Fibroblast of lung (primary cell): ENCODE measurements around the gene ZPR1.

Experiments
- EZH2 ChIP-seq: IDR thresholded peaks from 2 replicates; pipeline ENCODE4 v1.5.1; 2012; ENCODE audit warnings: low read length, control low read depth, mild to moderate bottlenecking; ENCODE audit errors: missing control alignments
- TF ChIP-seq, protein P1 (sequence below), 2 donors: IDR thresholded peaks in 1 of 2; conservative IDR thresholded peaks in 1 of 2; 1 replicate in 1 of 2; 2 replicates in 1 of 2; pipeline ENCODE4 v1.5.1; 2011 to 2012; ENCODE audit warnings: low read length in 2 of 2, control low read depth in 1 of 2, inconsistent platforms in 1 of 2, low read depth in 1 of 2, mild to moderate bottlenecking in 1 of 2

DNA sequence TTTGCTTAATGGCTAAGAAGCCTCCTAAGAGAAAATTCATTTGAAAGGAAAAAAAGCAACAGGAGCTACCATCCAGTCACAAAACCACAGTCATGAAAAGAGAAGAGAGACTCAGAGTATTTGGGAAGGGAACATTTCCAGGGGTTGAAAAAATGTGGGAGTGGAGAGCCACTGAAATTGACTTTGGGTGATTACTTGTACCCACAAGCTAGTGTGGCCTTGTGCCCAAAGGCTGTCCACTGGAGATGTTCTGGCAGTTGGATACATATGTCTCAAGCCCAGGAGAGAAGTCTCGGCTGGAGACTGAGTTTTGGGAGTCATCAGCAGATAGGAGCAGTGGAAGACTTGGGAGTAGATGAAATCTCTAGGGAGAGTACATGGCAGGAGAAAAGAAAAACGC lies 7.0 kb upstream of the ZPR1 start:
- TF ChIP-seq, protein P1, sequence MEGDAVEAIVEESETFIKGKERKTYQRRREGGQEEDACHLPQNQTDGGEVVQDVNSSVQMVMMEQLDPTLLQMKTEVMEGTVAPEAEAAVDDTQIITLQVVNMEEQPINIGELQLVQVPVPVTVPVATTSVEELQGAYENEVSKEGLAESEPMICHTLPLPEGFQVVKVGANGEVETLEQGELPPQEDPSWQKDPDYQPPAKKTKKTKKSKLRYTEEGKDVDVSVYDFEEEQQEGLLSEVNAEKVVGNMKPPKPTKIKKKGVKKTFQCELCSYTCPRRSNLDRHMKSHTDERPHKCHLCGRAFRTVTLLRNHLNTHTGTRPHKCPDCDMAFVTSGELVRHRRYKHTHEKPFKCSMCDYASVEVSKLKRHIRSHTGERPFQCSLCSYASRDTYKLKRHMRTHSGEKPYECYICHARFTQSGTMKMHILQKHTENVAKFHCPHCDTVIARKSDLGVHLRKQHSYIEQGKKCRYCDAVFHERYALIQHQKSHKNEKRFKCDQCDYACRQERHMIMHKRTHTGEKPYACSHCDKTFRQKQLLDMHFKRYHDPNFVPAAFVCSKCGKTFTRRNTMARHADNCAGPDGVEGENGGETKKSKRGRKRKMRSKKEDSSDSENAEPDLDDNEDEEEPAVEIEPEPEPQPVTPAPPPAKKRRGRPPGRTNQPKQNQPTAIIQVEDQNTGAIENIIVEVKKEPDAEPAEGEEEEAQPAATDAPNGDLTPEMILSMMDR (conservative IDR thresholded peaks at IDR 0.05 in 1 of 2, IDR thresholded peaks at IDR 0.05 in 1 of 2; ENCODE audit: low read depth in 1 of 2, low read length in 2 of 2), result no peak
- TF ChIP-seq EZH2, result no peak
